Measurements from ENCODE around the gene KRTAP26-1.

KRTAP26-1 gene

DNA sequence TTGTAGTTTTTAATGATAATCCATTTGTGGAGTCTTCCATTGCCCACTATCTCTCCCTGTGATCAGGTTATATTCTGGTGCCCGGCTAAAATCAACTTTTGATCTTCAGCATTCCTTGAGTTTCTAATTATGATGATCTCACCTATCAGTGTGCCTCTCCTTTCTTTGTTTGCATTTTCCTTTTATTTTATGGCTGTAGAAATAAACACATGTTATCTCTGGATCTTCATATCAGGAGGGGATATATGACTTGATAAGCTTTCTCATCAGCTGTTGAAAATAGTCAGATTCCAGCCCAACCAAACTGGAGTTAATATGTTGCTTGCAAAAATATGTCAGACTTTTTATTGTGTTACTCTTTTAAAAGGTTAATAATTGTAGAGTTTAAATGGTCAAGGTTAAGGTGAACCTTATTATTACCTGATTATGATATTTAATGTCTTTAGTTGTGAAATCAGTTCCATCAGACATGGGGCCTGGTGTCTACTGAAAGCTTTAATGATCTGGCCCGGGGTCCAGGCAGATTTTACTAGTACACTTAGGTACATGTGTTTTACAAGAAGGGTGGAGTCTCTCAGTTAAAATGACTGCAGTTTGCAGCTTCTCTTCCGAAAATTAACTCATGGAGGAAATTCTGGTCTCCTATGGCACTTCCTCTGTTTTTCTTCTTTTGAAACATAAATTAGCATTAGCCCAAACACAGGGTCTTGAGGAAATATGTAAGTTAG lies 50.1 kb downstream of the KRTAP26-1 start:
- no peak for DNase-seq
